Subcutaneous abdominal adipose tissue (tissue), 5 donors: ENCODE data around the gene RACGAP1.

Experiments used
- H3K27ac ChIP-seq: one replicate; pipeline ENCODE4 v1.7.0; 2013; ENCODE audit warnings: low read depth, mild to moderate bottlenecking, inconsistent platforms, low read length, moderate library complexity
- H3K27me3 ChIP-seq, 5 donors: one replicate each; pipeline ENCODE4 v1.7.0; 2013; ENCODE audit warnings: low read length in 5 of 5, inconsistent platforms in 1 of 5; ENCODE audit not compliant: control insufficient read depth in 5 of 5, insufficient read depth in 4 of 5
- H3K36me3 ChIP-seq, 5 donors: one replicate each; pipeline ENCODE4 v1.7.0; 2013; ENCODE audit warnings: low read length in 5 of 5; ENCODE audit not compliant: control insufficient read depth in 5 of 5, insufficient read depth in 5 of 5
- H3K4me1 ChIP-seq, 5 donors: one replicate each; pipeline ENCODE4 v1.7.0; 2013; ENCODE audit warnings: low read length in 5 of 5, mild to moderate bottlenecking in 3 of 5, moderate library complexity in 1 of 5; ENCODE audit not compliant: control insufficient read depth in 5 of 5, insufficient read depth in 5 of 5
- H3K4me3 ChIP-seq, 5 donors: one replicate each; pipeline ENCODE4 v1.7.0; 2013; ENCODE audit warnings: low read length in 5 of 5, low read depth in 1 of 5
- H3K9ac ChIP-seq, 5 donors: one replicate each; pipeline ENCODE4 v1.7.0; 2013; ENCODE audit warnings: low read length in 5 of 5, mild to moderate bottlenecking in 4 of 5, moderate library complexity in 3 of 5
- H3K9me3 ChIP-seq, 5 donors: one replicate each; pipeline ENCODE4 v1.7.0; 2013; ENCODE audit warnings: low read length in 5 of 5; ENCODE audit not compliant: control insufficient read depth in 5 of 5
- donor health status: healthy.
- donor health status: healthy.
- donor health status: healthy.
- donor health status: healthy.
- donor health status: healthy.

The RACGAP1 gene

GRCh38 chr12:50018154-50018553, 7.1 kb downstream of the RACGAP1 start:
- no peak overlapping the region for H3K27ac ChIP-seq
- H3K9ac ChIP-seq: no peak overlapping the region
- H3K4me3 ChIP-seq: no peak overlapping the region
- H3K9me3 ChIP-seq: no peaks in the 10 kb centered on the region
- no peaks in the 10 kb centered on the region for H3K27me3 ChIP-seq
- H3K36me3 ChIP-seq: peaks cover 0 to 2% (median 0%) of the 10 kb centered on the region in 5 donors
- H3K4me1 ChIP-seq: peaks cover 0 to 18% (median 9%) of the 10 kb centered on the region in 5 donors

GRCh38 chr12:50017641-50018040, 7.7 kb downstream of the RACGAP1 start:
- Histone ChIP-seq H3K9ac (no peak overlapping the region), H3K9me3 (no peaks in the 10 kb centered on the region), H3K27me3 (no peaks in the 10 kb centered on the region), H3K36me3 (peaks cover 0 to 2% (median 0%) of the 10 kb centered on the region in 5 donors), H3K4me3 (no peak overlapping the region), H3K27ac (peak overlapping the region; percentile 61), H3K4me1 (peaks cover 0 to 18% (median 9%) of the 10 kb centered on the region in 5 donors)

DNA sequence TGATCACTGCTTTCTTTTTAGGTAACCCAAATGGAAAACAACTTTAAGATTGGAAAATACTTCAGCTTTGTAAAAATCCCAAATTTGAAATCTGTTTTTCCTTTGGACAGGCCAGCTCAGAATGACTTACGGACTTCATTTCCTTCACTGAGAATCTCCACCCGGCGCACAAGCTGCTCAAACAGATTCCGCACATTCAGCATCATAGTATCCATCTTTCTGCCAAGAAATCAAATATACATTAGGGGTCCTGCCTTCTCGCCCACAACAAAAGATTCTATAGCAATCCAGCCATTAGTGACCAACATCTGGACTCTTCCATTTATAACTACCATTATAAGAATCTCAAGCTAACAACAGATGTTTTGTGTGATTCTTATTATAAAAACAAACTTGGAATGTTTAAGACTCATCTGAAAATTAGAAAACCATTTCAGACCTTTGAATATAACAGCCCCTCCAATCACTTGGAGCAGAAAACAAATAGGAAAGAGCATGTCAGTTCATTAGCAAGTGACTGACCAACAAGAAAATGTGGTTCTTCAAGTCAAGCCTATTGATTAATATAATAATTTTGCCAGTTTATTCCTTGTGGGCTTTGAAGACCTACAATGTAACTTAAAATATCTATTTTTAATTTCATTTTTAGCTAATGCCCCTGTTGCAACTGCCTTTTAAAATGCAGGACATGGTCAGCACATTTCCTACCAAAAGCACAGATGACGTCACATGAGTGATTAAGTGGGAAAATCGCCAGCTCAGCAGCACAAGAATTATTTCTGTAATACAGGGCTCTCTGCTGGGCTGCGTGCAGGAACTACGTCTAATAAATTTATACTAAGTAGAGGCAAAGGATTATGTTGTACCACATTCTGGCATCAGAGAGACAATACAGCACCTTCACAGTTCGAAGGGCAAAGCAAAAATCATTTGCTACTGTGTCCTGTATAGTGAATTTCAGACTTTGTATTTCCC, 8.5 kb downstream of the RACGAP1 start:
- peaks cover 0 to 2% (median 0%) of the 10 kb centered on the region in 5 donors for H3K36me3 ChIP-seq
- peak overlapping the region; percentile 61 for H3K27ac ChIP-seq
- peak overlapping the region in 2 of 5 donors; percentile 11 to 41 for H3K9ac ChIP-seq
- no peaks in the 10 kb centered on the region for H3K27me3 ChIP-seq
- peak overlapping the region in 1 of 5 donors; percentile 13 for H3K4me3 ChIP-seq
- H3K4me1 ChIP-seq: peaks cover 0 to 18% (median 9%) of the 10 kb centered on the region in 5 donors
- H3K9me3 ChIP-seq: no peaks in the 10 kb centered on the region

DNA sequence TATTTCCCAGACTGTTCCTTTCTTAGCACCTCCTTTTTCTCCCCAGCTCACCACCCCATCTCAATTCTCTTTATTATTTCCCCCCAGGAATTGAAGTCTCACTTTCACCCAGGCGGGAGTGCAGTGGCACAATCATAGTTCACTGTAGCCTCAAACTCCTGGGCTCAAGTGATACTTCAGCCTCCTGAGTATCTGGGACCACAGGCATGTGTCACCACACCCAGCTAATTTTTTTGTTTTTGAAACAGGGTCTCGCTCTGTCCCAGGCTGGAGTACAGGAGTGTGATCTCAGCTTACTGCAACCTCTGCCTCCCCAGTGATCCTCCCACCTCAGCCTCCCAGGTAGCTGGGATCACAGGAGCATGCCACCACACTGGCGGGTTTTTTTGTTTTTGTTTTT, 11.0 kb downstream of the RACGAP1 start:
- no peak overlapping the region for H3K4me3 ChIP-seq
- H3K27me3 ChIP-seq: no peaks in the 10 kb centered on the region
- H3K27ac ChIP-seq: no peak overlapping the region
- H3K4me1 ChIP-seq: peaks cover 0 to 18% (median 9%) of the 10 kb centered on the region in 5 donors
- no peaks in the 10 kb centered on the region for H3K9me3 ChIP-seq
- H3K9ac ChIP-seq: no peak overlapping the region
- H3K36me3 ChIP-seq: peaks cover 0 to 2% (median 0%) of the 10 kb centered on the region in 5 donors

GRCh38 chr12:50013361-50014147, 11.7 kb downstream of the RACGAP1 start:
- Histone ChIP-seq H3K4me1 (peaks cover 0 to 18% (median 9%) of the 10 kb centered on the region in 5 donors), H3K27me3 (no peaks in the 10 kb centered on the region), H3K36me3 (peaks cover 0 to 2% (median 0%) of the 10 kb centered on the region in 5 donors), H3K4me3 (no peak overlapping the region), H3K9me3 (no peaks in the 10 kb centered on the region), H3K9ac (no peak overlapping the region), H3K27ac (no peak overlapping the region)

DNA sequence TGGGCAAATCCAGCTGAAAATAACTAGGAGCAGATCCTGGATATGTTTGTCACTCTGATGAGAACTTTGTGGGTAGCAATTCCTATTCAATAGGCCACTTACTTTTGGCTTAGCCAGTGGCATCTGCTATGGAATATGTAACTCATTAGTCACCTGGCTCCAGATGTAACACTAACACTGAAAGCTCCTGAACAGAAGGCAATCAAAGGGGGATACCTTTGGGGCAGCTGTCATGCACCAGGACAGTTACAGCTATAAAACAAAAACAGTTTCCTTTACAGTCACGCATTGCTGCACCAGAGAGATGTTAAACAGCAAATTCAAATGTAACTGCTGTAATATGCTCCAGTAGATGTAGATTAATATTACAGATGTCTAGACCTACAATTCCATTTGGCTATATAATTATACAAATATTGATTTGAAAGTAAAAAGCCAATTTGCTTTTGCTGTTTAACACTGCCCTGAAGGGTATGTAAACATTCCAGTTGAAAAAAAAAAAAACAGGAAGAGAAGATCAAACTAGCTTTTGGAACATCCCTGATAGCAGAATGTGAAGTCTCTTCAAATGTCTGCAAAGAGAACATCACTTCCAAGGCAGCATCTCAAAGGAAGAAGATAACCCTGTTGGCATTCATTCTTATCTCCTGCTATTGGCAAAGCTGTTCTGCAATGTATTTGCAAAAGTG, 18.4 kb downstream of the RACGAP1 start:
- Histone ChIP-seq H3K9ac (peak overlapping the region in 1 of 5 donors; percentile 24), H3K4me1 (peaks cover 0 to 5% (median 0%) of the 10 kb centered on the region in 5 donors), H3K9me3 (no peaks in the 10 kb centered on the region), H3K27me3 (no peaks in the 10 kb centered on the region), H3K4me3 (no peak overlapping the region), H3K36me3 (peaks cover 0 to 7% (median 4%) of the 10 kb centered on the region in 5 donors), H3K27ac (no peak overlapping the region)

DNA sequence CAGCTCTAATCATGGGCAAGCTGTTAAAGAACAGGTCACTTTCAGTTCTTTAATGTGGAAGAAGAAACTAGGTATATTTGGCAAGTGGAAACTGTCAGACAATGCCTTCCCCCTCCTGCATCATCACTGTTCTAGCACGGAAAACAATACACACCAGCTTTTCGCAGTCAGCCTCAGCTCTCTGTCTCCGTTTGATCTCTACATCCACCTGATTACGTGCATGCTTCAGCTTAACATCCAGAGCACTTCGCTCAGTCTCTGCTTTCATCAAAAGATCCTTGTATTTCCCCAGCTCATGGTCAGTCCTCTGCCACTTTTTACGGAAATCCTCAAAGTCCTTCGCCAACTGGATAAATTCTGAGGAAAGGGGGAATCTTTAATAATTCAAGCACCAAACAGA, 19.0 kb downstream of the RACGAP1 start:
- H3K9ac ChIP-seq: no peak overlapping the region

GRCh38 chr12:50005175-50005574, 20.1 kb downstream of the RACGAP1 start:
- Histone ChIP-seq H3K27me3 (no peaks in the 10 kb centered on the region), H3K4me3 (no peak overlapping the region), H3K9me3 (no peaks in the 10 kb centered on the region), H3K36me3 (peaks cover 0 to 11% (median 4%) of the 10 kb centered on the region in 5 donors), H3K4me1 (peaks cover 0 to 5% (median 0%) of the 10 kb centered on the region in 5 donors), H3K27ac (no peak overlapping the region), H3K9ac (peak overlapping the region in 1 of 5 donors; percentile 6)

More for the DNA sequence above, 19.0 kb downstream of the RACGAP1 start:
- Histone ChIP-seq H3K27ac (no peak overlapping the region), H3K4me1 (peaks cover 0 to 5% (median 0%) of the 10 kb centered on the region in 5 donors), H3K27me3 (no peaks in the 10 kb centered on the region), H3K36me3 (peaks cover 0 to 7% (median 4%) of the 10 kb centered on the region in 5 donors), H3K9me3 (no peaks in the 10 kb centered on the region), H3K4me3 (no peak overlapping the region)

GRCh38 chr12:50004696-50005095, 20.6 kb downstream of the RACGAP1 start:
- peaks cover 0 to 5% (median 0%) of the 10 kb centered on the region in 5 donors for H3K4me1 ChIP-seq
- peak overlapping the region in 1 of 5 donors; percentile 46 for H3K9ac ChIP-seq
- H3K27ac ChIP-seq: no peak overlapping the region

More at GRCh38 chr12:50004696-50005095, 20.6 kb downstream of the RACGAP1 start:
- no peaks in the 10 kb centered on the region for H3K9me3 ChIP-seq
- H3K27me3 ChIP-seq: no peaks in the 10 kb centered on the region
- H3K36me3 ChIP-seq: peaks cover 0 to 11% (median 4%) of the 10 kb centered on the region in 5 donors
- no peak overlapping the region for H3K4me3 ChIP-seq
